GM19324 (cell line): ENCODE results near the gene SHB.

Source experiments
- ATAC-seq: cut with Tn5 transposase; IDR thresholded peaks from one replicate; pipeline ENCODE4 v1.9.1; 2021; ENCODE audit warnings: mild to moderate bottlenecking, moderate library complexity; ENCODE audit not compliant: unreplicated experiment, low FRiP score

Gene SHB

GRCh38 chr9:38065369-38066075 is 3.5 kb downstream of the SHB start:
- no peak for ATAC-seq

DNA sequence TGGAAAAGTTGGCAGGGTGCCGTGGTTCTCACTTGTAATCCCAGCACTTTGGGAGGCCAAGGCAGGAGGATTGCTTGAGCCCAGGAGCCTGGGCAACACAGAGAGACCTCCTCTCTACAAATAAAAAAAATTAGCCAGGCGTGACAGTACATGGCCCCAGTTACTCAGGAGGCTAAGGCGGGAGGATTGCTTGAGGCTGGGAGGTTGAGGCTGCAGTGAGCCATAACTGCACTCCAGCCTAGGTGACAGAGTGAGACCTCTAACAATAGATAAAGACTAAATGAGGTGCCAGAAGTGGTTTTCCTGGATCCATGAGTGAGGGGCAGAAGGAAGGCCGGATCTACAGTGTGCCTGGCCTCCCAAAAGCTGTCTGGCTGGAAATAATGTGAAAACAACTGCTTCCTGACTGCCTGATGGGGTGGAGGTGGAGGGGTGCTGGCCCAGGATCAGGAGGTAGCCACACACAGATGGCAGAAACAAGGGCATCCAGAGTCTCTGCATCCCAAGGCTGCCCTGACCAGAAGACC is 4.1 kb downstream of the SHB start:
- ATAC-seq: no peak

DNA sequence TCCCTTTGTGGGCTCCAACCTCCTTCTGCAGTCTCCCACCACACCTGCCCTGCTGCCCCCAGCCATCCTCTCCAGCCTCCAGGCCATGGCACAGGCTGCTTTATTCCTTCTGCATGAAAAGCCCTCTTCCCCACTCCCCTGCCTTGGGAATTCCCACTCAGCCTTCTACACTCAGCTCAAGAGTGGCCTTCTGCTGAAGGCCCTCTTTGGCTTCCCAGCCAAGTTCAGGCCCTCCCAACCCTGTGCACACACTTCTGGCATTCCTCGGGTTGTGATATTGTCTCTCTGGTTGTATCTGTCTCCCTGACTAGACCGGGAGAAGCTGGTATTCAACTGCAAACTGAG is 5.7 kb downstream of the SHB start:
- no peak for ATAC-seq

DNA sequence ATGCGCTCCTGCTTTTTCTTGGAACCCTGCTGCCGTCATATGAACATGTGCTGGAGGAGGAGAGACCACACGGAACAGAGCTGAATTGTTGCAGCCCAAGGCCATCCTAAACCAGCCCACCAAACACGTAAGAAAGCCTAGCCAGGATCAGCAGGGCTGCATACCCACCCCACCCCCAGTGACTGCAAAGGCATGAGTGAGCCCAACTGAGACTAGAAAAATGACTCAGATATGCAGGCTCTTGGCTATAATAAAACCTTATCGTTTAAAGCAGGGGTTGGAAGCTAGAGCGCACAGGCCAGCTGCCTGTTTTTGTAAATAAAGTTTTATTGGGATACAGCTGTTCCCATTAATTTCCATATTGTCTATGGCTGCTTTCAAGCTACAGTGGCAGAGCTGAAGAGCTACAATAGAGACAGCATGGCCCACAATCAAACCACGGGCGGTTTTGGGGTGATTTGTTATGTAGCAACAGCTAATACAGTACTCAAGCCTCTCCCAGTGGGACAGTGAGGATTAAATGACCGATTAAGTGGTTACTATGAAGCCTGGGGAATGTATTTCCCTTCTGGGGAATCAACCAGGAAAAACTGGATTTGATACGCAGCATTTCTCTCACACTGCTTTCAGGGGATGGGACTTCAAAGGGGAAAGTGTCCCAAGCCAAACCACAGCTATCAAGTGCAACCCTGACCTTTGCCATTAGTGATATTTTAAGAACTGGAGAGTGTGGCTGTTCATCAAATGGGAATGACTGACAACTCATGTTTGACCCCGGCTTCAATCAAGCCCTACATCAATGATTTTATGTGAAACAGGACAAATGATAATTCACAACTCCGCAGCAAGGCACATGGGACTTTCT is 6.3 kb downstream of the SHB start:
- no peak for ATAC-seq

DNA sequence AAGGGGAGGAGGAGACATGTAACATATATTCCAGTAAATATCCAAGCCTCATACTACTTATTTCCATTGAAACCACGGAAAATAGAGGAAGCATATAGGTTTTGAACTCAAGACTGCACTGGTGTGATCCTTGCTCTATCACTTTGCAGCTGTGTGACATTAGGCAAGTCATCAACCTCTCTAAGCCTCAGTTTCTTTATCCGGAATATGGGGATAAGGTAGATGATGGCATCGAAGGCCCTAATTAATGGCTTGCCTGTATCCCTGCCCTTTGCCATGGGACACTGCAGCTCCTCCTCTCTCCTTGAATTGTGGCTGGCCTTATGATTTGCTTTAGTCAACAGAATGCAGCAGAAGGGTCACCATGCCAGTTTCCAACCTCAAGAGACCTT is 6.9 kb downstream of the SHB start:
- no peak for ATAC-seq

- peak; percentile 47 for ATAC-seq
Observed at GRCh38 chr9:38061326-38061977, 7.6 kb downstream of the SHB start.

DNA sequence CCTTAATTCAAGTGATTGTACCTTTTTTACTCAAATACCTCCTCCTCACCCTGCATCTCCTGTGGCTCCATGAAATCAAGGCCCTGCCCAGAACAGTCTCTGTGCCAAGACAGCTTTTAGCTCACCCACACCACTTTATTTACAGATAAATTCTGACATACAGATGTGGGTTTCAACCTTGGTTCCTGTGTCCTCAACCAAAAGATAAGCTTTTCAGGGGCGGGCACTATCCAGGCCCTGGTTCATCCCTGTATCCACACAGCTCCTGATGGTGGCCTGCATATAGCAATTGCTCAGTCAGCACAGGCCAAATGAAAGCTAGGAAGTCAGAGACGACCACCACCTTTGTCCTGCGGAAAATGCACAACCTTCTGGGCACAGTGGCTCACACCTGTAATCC is 8.3 kb downstream of the SHB start:
- no peak for ATAC-seq

DNA sequence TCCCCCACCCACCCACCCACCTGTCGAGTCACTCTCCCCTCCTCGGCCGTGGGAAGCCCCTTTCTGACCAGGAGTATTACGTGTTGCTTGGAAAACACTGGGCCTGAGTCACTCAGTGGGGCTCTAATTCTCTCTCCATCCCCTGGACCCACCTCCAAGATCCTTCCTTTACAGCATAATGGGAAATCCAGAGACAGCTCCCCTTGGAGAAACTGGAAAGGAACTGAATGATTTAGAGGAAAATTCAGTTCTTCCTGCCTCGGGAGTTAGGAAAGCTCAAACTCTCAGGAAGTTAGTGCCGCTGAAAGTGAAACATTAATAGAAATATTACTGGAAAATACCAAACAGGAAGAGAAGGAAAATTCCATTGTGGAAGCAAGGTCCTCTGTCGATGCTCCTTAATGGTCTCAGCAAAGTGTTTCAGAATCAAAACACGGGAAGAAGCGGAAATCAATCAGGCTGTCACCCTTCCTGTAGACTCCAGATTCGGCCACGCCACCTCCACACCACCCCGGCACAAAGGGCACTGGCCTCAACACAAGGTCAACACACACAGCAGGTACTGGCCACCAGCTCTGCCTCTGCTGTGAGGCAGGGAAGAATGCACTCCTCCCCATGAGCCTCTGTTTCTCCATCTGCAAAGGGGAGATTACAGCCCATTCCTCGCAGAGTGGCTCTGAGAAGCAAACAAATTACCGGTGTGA is 9.6 kb downstream of the SHB start:
- no peak for ATAC-seq

- no peak for ATAC-seq
Observed at GRCh38 chr9:38058452-38059232, 10.4 kb downstream of the SHB start.

GRCh38 chr9:38057416-38058195 is 11.4 kb downstream of the SHB start:
- ATAC-seq: no peak

DNA sequence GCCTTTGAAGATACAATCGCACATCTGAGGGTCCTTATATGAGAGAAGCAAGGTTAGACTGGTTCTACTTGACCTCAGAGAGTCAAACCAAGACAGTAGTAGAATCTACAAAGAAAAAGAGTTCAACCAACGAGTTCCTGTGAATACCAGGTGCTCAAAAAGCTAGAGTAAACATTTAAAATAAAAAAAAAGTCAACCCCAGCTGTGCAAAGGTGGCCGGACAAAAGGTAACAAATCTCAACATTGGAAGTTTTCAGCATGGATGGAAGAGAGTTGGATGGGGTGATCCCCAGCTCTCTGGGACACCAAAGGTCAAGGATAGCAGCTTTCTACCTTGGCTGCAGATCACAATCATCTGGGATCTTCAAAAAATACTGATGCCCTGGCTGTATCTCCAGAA is 14.4 kb downstream of the SHB start:
- ATAC-seq: no peak

DNA sequence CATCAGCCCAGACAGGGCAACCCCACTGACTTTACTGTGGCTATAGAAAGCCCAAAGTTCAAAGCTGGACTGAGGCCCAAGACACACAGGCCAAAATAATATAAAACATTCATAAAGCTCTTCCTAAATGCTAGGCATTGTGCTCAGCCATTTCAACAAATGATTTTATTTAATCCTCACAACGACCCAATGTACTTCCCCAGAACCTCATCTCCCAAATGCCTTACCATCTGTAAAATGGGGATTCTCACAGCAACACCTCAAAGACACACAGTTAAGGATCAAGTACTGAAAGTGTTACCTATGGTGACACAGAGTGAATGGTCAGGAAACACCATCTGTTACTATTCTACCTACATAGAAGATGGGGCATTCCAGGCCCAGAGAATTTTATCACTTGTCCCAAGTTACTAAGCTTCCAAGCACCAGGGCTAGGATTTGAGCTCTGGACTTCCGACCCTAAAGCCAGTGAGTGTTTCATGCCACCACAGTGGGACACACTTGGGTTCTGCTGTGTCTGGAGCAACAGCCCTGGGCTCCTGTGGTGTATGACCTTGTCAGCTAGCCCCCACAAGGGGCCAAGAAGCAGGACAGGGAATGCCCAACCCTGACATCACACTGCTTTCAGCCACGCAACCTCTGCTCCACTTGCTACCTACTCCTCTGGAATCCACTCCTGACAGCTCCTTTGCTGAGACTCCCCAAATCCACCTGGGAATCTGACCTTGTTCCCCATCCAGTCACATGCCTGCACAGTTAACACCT is 15.1 kb downstream of the SHB start:
- no peak for ATAC-seq

- ATAC-seq: no peak
Observed at GRCh38 chr9:38051780-38052546, 17.1 kb downstream of the SHB start.

- ATAC-seq: no peak
Observed at GRCh38 chr9:38048316-38048969, 20.6 kb downstream of the SHB start.

DNA sequence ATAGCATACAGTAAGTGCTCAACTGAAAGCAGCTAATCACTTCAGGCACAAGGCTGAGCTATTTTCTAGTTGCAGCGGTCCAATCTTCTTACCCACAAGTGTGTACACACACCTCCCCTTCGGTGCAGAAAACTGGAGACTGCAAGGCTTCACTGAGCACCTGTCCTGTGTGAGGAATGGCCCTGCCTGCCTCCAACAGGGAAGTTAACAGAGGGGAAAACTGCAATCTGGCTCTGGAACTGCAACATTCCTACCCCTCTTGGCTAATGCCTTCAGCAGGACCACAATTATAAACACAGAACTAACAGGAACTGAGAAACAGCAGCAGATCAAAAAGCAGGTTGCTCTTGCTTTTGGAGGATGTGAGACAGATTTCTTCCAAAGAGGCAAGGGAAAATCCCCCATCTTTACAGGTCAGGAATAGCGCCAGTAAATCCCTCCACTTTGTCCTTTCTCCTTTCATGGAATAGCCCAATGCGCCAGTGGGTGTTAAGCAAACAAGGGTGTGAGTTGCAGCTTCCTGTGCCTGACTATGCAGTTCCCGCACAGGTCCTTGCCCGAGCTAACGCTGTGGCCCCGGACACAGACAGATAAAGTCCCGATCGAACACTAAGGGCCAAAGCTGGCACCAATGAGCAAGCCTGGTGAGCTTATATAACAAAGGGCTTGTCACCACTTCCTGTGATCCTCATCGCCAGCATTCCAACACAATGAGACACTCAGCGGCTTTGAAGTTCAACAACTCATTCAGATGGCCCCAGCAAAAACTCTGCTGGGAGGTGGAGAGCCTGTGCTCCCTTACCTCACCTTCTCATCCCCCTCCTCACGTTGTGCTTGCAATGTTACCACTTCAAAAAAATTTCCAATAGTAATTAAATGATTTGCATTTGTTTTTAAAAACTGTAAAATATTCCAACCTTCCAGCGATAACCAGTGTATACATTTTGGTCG is 21.5 kb downstream of the SHB start:
- ATAC-seq: no peak

GRCh38 chr9:38046661-38047300 is 22.2 kb downstream of the SHB start:
- ATAC-seq: no peak
